SK-N-SH (cell line): ENCODE results near the gene MBOAT2. TPM values are rescaled to one million over a fixed set of nuclear protein-coding genes. Genes with fewer than 3 reads are reported as not detected.

ENCODE experiments used
- CTCF ChIA-PET: fragments of 300-600, 350-600 bp; formaldehyde crosslinking; extraction: SDS; loops from one replicate; lab custom pipeline; 2021; lab: Yijun Ruan, JAX
- POLR2A ChIA-PET: fragments of 350-600 bp; sonication (Branson Sonifier 250); formaldehyde crosslinking; extraction: SDS; loops from one replicate; lab custom pipeline; 2020; ENCODE audit warnings: antibody characterized with exemption, inconsistent platforms; lab: Yijun Ruan, JAX
- DNase-seq: peaks from one replicate; pipeline ENCODE4 v3.0.0; 2012
- H2AFZ ChIP-seq: fragments of 200-600 bp; sonication (generic); 2 replicates; pipeline ENCODE4 v1.8.1; 2016; ENCODE audit warnings: antibody characterized with exemption, mild to moderate bottlenecking, low read depth
- H3F3A ChIP-seq: fragments of 200-600 bp; sonication (generic); replicated peaks from 2 replicates; pipeline ENCODE3; 2016; ENCODE audit warnings: antibody characterized with exemption, mild to moderate bottlenecking; ENCODE audit not compliant: insufficient read depth
- H3K27ac ChIP-seq, 2 experiments: fragments of 200-500 bp in 1 of 2; fragments of 200-600 bp in 1 of 2; sonication (Bioruptor generic) in 1 of 2; sonication (generic), shearing (Covaris generic) in 1 of 2; 2 replicates each; pipeline versions ENCODE4 v1.5.1 to v1.6.1; 2014 to 2016; ENCODE audit warnings: low read depth in 2 of 2, inconsistent platforms in 1 of 2, low read length in 1 of 2, mild to moderate bottlenecking in 1 of 2, mixed read lengths in 1 of 2
- H3K27me3 ChIP-seq: fragments of 200-600 bp; sonication (generic), shearing (Covaris generic); 2 replicates; pipeline ENCODE4 v1.6.1; 2016; ENCODE audit warnings: mixed run types; ENCODE audit not compliant: insufficient read depth
- H3K36me3 ChIP-seq, 2 experiments: fragments of 200-500 bp in 1 of 2; fragments of 200-600 bp in 1 of 2; sonication (Bioruptor generic) in 1 of 2; sonication (generic) in 1 of 2; replicated peaks in 1 of 2; 2 replicates each; pipeline versions ENCODE3 to v1.5.1; 2014 to 2016; ENCODE audit warnings: low read length in 1 of 2, mild to moderate bottlenecking in 1 of 2; ENCODE audit not compliant: insufficient read depth in 2 of 2, control insufficient read depth in 1 of 2
- H3K4me1 ChIP-seq, 2 experiments: fragments of 200-500 bp in 1 of 2; fragments of 200-600 bp in 1 of 2; sonication (Bioruptor generic) in 1 of 2; sonication (generic), shearing (Covaris generic) in 1 of 2; 2 replicates each; pipeline versions ENCODE4 v1.5.1 to v1.6.1; 2014 to 2016; ENCODE audit warnings: low read depth in 1 of 2, low read length in 1 of 2, mixed run types in 1 of 2; ENCODE audit not compliant: insufficient read depth in 2 of 2, control insufficient read depth in 1 of 2
- H3K4me2 ChIP-seq: fragments of 200-600 bp; sonication (generic), shearing (Covaris generic); 2 replicates; pipeline ENCODE4 v1.6.1; 2017; ENCODE audit warnings: mixed run types
- H3K4me3 ChIP-seq, 2 experiments: fragments of 200-500 bp in 1 of 2; fragments of 200-600 bp in 1 of 2; sonication (Bioruptor generic) in 1 of 2; sonication (generic), shearing (Covaris generic) in 1 of 2; 2 replicates each; pipeline versions ENCODE4 v1.5.1 to v1.8.1; 2014 to 2016; ENCODE audit warnings: low read depth in 2 of 2, inconsistent platforms in 1 of 2, low read length in 1 of 2, mild to moderate bottlenecking in 1 of 2, mixed read lengths in 1 of 2, moderate library complexity in 1 of 2
- H3K79me2 ChIP-seq: fragments of 200-600 bp; sonication (generic); 2 replicates; pipeline ENCODE4 v1.8.1; 2017; ENCODE audit warnings: mild to moderate bottlenecking; ENCODE audit not compliant: insufficient read depth
- H3K9ac ChIP-seq: fragments of 200-600 bp; sonication (generic); 2 replicates; pipeline ENCODE4 v1.6.1; 2017; ENCODE audit warnings: mixed run types
- H3K9me2 ChIP-seq: fragments of 200-600 bp; sonication (generic); 2 replicates; pipeline ENCODE4 v1.6.1; 2017; ENCODE audit warnings: mixed run types
- H3K9me3 ChIP-seq: fragments of 200-600 bp; sonication (generic); 2 replicates; pipeline ENCODE4 v1.6.1; 2017; ENCODE audit warnings: mixed run types, mild to moderate bottlenecking, moderate library complexity
- H4K20me1 ChIP-seq: fragments of 200-600 bp; sonication (generic); 2 replicates; pipeline ENCODE4 v1.6.1; 2017; ENCODE audit warnings: mild to moderate bottlenecking, mixed run types; ENCODE audit not compliant: insufficient read depth
- ELF1 ChIP-seq: IDR thresholded peaks from 2 replicates; pipeline ENCODE4 v1.4.0; 2012
- FOSL2 ChIP-seq: IDR thresholded peaks from 2 replicates; pipeline ENCODE4 v1.4.0; 2012; ENCODE audit warnings: low read depth, mild to moderate bottlenecking, moderate library complexity, borderline replicate concordance
- GABPA ChIP-seq: IDR thresholded peaks from 2 replicates; pipeline ENCODE4 v1.4.0; 2012; ENCODE audit warnings: low read depth, mild to moderate bottlenecking
- IRF3 ChIP-seq: fragments of 150-350 bp; IDR thresholded peaks from 2 replicates; pipeline ENCODE4 v1.6.1; 2016; ENCODE audit warnings: mild to moderate bottlenecking, low read depth, low read length
- JUND ChIP-seq: IDR thresholded peaks from 2 replicates; pipeline ENCODE4 v1.4.0; 2012
- MXI1 ChIP-seq: IDR thresholded peaks from 2 replicates; pipeline ENCODE4 v1.6.1; 2012; ENCODE audit warnings: mild to moderate bottlenecking, low read depth, low read length, improper control_type of control experiment
- NRF1 ChIP-seq: IDR thresholded peaks from 2 replicates; pipeline ENCODE4 v1.6.1; 2012; ENCODE audit warnings: low read depth, mild to moderate bottlenecking, low read length
- POLR2AphosphoS5 ChIP-seq: IDR thresholded peaks from 2 replicates; pipeline ENCODE4 v1.6.1; 2012; ENCODE audit warnings: low read depth, low read length
- RAD21 ChIP-seq: IDR thresholded peaks from 2 replicates; pipeline ENCODE4 v1.6.1; 2012; ENCODE audit warnings: mild to moderate bottlenecking, low read length
- RCOR1 ChIP-seq: fragments of 150-350 bp; IDR thresholded peaks from 2 replicates; pipeline ENCODE4 v1.6.1; 2017; ENCODE audit warnings: antibody characterized with exemption, low read length
- TAF1 ChIP-seq: IDR thresholded peaks from 2 replicates; pipeline ENCODE4 v1.6.1; 2012; ENCODE audit warnings: low read depth, mild to moderate bottlenecking, low read length, moderate library complexity, borderline replicate concordance
- USF2 ChIP-seq: fragments of 150-350 bp; IDR thresholded peaks from 2 replicates; pipeline ENCODE4 v1.6.1; 2017; ENCODE audit warnings: antibody characterized with exemption, low read length, low read depth, borderline replicate concordance
- WGBS: methylation state at CpG from one replicate; pipeline ENCODE4 v1.1.6; 2017; ENCODE audit warnings: low lambda C conversion rate; 5-methylcytosine and 5-hydroxymethylcytosine counted together
- polyA plus RNA-seq, 3 experiments: library from polyadenylated mRNA; depleted of rRNA; stranded (reverse); fragments of >200 nt; gene quantifications; 2 replicates each; pipeline ENCODE4 v1.2.3, GENCODE V29; 2012
- TF ChIP-seq, protein P1 (sequence below): IDR thresholded peaks from 2 replicates; pipeline ENCODE4 v1.4.0; 2012; ENCODE audit warnings: low read depth, borderline replicate concordance

MBOAT2 gene
- polyA plus RNA-seq, 1 of the 3 experiments (the other 2 are of a cell fraction), result 33.9 TPM

DNA sequence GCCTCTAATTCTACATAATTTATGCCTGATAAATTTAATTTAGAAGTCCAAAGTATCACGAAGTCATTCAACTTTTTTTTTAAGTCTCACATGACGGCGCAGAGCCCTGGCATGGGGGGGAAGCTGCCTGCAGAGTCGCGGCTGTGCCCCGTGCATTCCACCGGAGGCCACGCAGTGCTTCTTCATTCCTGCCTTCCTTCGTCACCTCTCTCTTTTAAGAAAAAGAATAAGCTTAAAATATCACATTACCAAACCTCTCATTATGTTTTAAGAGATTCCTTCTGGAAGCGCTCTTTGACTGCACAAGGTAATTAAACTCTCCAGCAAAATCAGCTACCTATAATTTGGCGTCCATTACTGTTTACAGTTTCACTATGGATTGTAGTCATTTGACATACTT lies 145.8 kb downstream of the MBOAT2 start:
- DNase-seq, result no peak
- Histone ChIP-seq H3K9ac (no peak overlapping the region), H3K27me3 (no peaks in the 10 kb centered on the region), H3F3A (no peaks in the 10 kb centered on the region), H3K4me2 (no peak overlapping the region), H2AFZ (no peak overlapping the region), H3K27ac (no peak overlapping the region), H3K36me3 (peaks cover 35 to 43% of the 10 kb centered on the region in 2 experiments), H3K9me2 (no peaks in the 10 kb centered on the region), H3K9me3 (no peaks in the 10 kb centered on the region), H4K20me1 (no peaks in the 10 kb centered on the region), H3K4me3 (no peak overlapping the region), H3K4me1 (no peaks in the 10 kb centered on the region; a peak in 2 of 4 replicates), H3K79me2 (no peaks in the 10 kb centered on the region)
- WGBS, result 95% methylated on average over 11 of the region's 11 CpGs
- CTCF ChIA-PET, result no interaction called here
- no peak for TF ChIP-seq USF2
- TF ChIP-seq RCOR1, result no peak
- POLR2A ChIA-PET, result no interaction called here

- 92% methylated on average over 2 of the region's 2 CpGs for WGBS
- no peak overlapping the region for H3K4me3 ChIP-seq
- no peak for TF ChIP-seq JUND
- TF ChIP-seq POLR2AphosphoS5, result no peak
- TF ChIP-seq NRF1, result no peak
- TF ChIP-seq MXI1, result no peak
- TF ChIP-seq IRF3, result no peak
- TF ChIP-seq ELF1, result no peak
- no peak for TF ChIP-seq RAD21
- TF ChIP-seq TAF1, result no peak
- TF ChIP-seq, protein P1, sequence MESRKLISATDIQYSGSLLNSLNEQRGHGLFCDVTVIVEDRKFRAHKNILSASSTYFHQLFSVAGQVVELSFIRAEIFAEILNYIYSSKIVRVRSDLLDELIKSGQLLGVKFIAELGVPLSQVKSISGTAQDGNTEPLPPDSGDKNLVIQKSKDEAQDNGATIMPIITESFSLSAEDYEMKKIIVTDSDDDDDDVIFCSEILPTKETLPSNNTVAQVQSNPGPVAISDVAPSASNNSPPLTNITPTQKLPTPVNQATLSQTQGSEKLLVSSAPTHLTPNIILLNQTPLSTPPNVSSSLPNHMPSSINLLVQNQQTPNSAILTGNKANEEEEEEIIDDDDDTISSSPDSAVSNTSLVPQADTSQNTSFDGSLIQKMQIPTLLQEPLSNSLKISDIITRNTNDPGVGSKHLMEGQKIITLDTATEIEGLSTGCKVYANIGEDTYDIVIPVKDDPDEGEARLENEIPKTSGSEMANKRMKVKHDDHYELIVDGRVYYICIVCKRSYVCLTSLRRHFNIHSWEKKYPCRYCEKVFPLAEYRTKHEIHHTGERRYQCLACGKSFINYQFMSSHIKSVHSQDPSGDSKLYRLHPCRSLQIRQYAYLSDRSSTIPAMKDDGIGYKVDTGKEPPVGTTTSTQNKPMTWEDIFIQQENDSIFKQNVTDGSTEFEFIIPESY, result no peak
- no peak for TF ChIP-seq FOSL2
- TF ChIP-seq GABPA, result no peak
- no peak for TF ChIP-seq USF2
- H3K4me2 ChIP-seq, result no peak overlapping the region
- H3F3A ChIP-seq, result no peaks in the 10 kb centered on the region
- H3K27ac ChIP-seq, result no peak overlapping the region
- no peak overlapping the region for H2AFZ ChIP-seq
- H4K20me1 ChIP-seq, result no peaks in the 10 kb centered on the region
- peaks cover 28 to 38% of the 10 kb centered on the region in 2 experiments for H3K36me3 ChIP-seq
- ChIA-PET POLR2A (no interaction called here), CTCF (interaction anchor here (0.6 kb wide), 1 partner anchor 15 kb away, joined by 4 read pairs; no protein-coding TSS in a partner anchor)
- H3K79me2 ChIP-seq, result no peaks in the 10 kb centered on the region
- no peaks in the 10 kb centered on the region; a peak in 2 of 4 replicates for H3K4me1 ChIP-seq
- no peaks in the 10 kb centered on the region for H3K9me2 ChIP-seq
- H3K9ac ChIP-seq, result no peak overlapping the region
- DNase-seq, result no peak
- no peaks in the 10 kb centered on the region for H3K27me3 ChIP-seq
- no peaks in the 10 kb centered on the region for H3K9me3 ChIP-seq
Measured at GRCh38 chr2:8856176-8856575, 147.3 kb downstream of the MBOAT2 start.
